GM12878 (cell line): Measurements from ENCODE around the gene GZMM. TPM values are rescaled to one million over a fixed set of nuclear protein-coding genes. Genes with fewer than 3 reads are reported as not detected.

Source experiments
- ASH2L ChIP-seq: fragments of 300-600, 200-600 bp; sonication (generic); IDR thresholded peaks from 2 replicates; pipeline ENCODE4 v1.6.1; 2017; ENCODE audit warnings: low read depth, mild to moderate bottlenecking, borderline replicate concordance
- ATF7 ChIP-seq: fragments of 450-650 bp; IDR thresholded peaks from 2 replicates; pipeline ENCODE4 v1.6.1; 2016; ENCODE audit warnings: low read depth, mild to moderate bottlenecking
- BACH1 ChIP-seq: fragments of 450-650 bp; IDR thresholded peaks from 2 replicates; pipeline ENCODE4 v1.6.1; 2017; ENCODE audit warnings: mild to moderate bottlenecking, borderline replicate concordance
- BCL11A ChIP-seq: IDR thresholded peaks from 2 replicates; pipeline ENCODE4 v1.6.1; 2011; ENCODE audit warnings: low read depth, low read length
- CBX5 ChIP-seq: sonication (generic); IDR thresholded peaks from 2 replicates; pipeline ENCODE4 v1.6.1; 2016; ENCODE audit warnings: low read depth, moderate library complexity, mild to moderate bottlenecking, inconsistent platforms
- CHD2 ChIP-seq: IDR thresholded peaks from 2 replicates; pipeline ENCODE4 v1.6.1; 2011; ENCODE audit warnings: low read depth, low read length, improper control_type of control experiment, borderline replicate concordance
- CREM ChIP-seq: IDR thresholded peaks from 2 replicates; pipeline ENCODE4 v1.6.1; 2014; ENCODE audit warnings: antibody characterized with exemption, low read depth
- DPF2 ChIP-seq: fragments of 450-650 bp; IDR thresholded peaks from 2 replicates; pipeline ENCODE4 v1.6.1; 2017; ENCODE audit warnings: mild to moderate bottlenecking
- ESRRA ChIP-seq: IDR thresholded peaks from 2 replicates; pipeline ENCODE4 v1.6.1; 2012; ENCODE audit warnings: mild to moderate bottlenecking, low read length, improper control_type of control experiment
- GABPA ChIP-seq: IDR thresholded peaks from 2 replicates; pipeline ENCODE4 v1.6.1; 2014; ENCODE audit warnings: antibody characterized with exemption, low read depth, mild to moderate bottlenecking, inconsistent platforms
- GATAD2B ChIP-seq: fragments of 450-650 bp; conservative IDR thresholded peaks from 2 replicates; pipeline ENCODE4 v1.6.1; 2017; ENCODE audit warnings: low read depth, mild to moderate bottlenecking, moderate library complexity
- HDAC2 ChIP-seq: fragments of 200-600 bp; sonication (generic); IDR thresholded peaks from 2 replicates; pipeline ENCODE4 v1.6.1; 2017
- IRF5 ChIP-seq: fragments of 450-650 bp; IDR thresholded peaks from 2 replicates; pipeline ENCODE4 v1.6.1; 2017; ENCODE audit warnings: borderline replicate concordance
- JUND ChIP-seq: IDR thresholded peaks from 2 replicates; pipeline ENCODE4 v1.6.1; 2012; ENCODE audit warnings: low read depth, mild to moderate bottlenecking, low read length, improper control_type of control experiment, moderate library complexity
- MXI1 ChIP-seq: fragments of 150-350 bp; IDR thresholded peaks from 2 replicates; pipeline ENCODE4 v1.6.1; 2011; ENCODE audit warnings: low read depth, mild to moderate bottlenecking, inconsistent platforms, low read length, improper control_type of control experiment
- MYB ChIP-seq: fragments of 150-350 bp; IDR thresholded peaks from 2 replicates; pipeline ENCODE4 v1.6.1; 2014; ENCODE audit warnings: mild to moderate bottlenecking, low read depth, low read length, borderline replicate concordance
- NR2C1 ChIP-seq: fragments of 450-650 bp; IDR thresholded peaks from 2 replicates; pipeline ENCODE4 v1.6.1; 2017; ENCODE audit warnings: antibody characterized with exemption, mild to moderate bottlenecking, moderate library complexity
- NR2C2 ChIP-seq: IDR thresholded peaks from 2 replicates; pipeline ENCODE4 v1.6.1; 2011; ENCODE audit warnings: borderline replicate concordance, low read depth; ENCODE audit not compliant: control insufficient read depth, insufficient read length
- NRF1 ChIP-seq: conservative IDR thresholded peaks from 2 replicates; pipeline ENCODE4 v1.6.1; 2011; ENCODE audit warnings: mild to moderate bottlenecking, low read depth, low read length, improper control_type of control experiment
- PKNOX1 ChIP-seq: fragments of 450-650 bp; IDR thresholded peaks from 2 replicates; pipeline ENCODE4 v1.6.1; 2016; ENCODE audit warnings: mild to moderate bottlenecking
- PML ChIP-seq: IDR thresholded peaks from 2 replicates; pipeline ENCODE4 v1.6.1; 2012; ENCODE audit warnings: low read length, inconsistent platforms
- POU2F2 ChIP-seq: IDR thresholded peaks from 3 replicates; pipeline ENCODE4 v1.6.1; 2011; ENCODE audit warnings: low read depth, mild to moderate bottlenecking, low read length, borderline replicate concordance
- RBBP5 ChIP-seq: fragments of 200-600 bp; sonication (generic); conservative IDR thresholded peaks from 2 replicates; pipeline ENCODE4 v1.6.1; 2016
- RFX5 ChIP-seq: IDR thresholded peaks from 2 replicates; pipeline ENCODE4 v1.6.1; 2011; ENCODE audit warnings: low read depth, low read length, improper control_type of control experiment
- SMAD5 ChIP-seq: IDR thresholded peaks from 2 replicates; pipeline ENCODE4 v1.6.1; 2016; ENCODE audit warnings: antibody characterized with exemption, low read depth
- SP1 ChIP-seq: IDR thresholded peaks from one replicate; pipeline ENCODE4 v1.6.1; 2011; ENCODE audit warnings: low read depth, low read length
- SPI1 ChIP-seq: IDR thresholded peaks from 2 replicates; pipeline ENCODE4 v1.6.1; 2011; ENCODE audit warnings: low read depth, mild to moderate bottlenecking, low read length, moderate library complexity, borderline replicate concordance; ENCODE audit not compliant: insufficient read depth
- SRF ChIP-seq, 2 experiments: IDR thresholded peaks; 2 replicates each; pipeline ENCODE4 v1.6.1; 2011; ENCODE audit warnings: low read depth in 2 of 2, low read length in 2 of 2, mild to moderate bottlenecking in 1 of 2, moderate library complexity in 1 of 2
- SUZ12 ChIP-seq: fragments of 200-600 bp; sonication (generic); IDR thresholded peaks from one replicate; pipeline ENCODE4 v1.6.1; 2018; ENCODE audit warnings: antibody characterized with exemption, mild to moderate bottlenecking; ENCODE audit not compliant: unreplicated experiment
- TAF1 ChIP-seq: IDR thresholded peaks from 2 replicates; pipeline ENCODE4 v1.6.1; 2011; ENCODE audit warnings: mild to moderate bottlenecking, low read depth, low read length, borderline replicate concordance
- TBL1XR1 ChIP-seq: IDR thresholded peaks from 2 replicates; pipeline ENCODE4 v1.6.1; 2012; ENCODE audit warnings: low read depth, low read length, improper control_type of control experiment
- WRNIP1 ChIP-seq: IDR thresholded peaks from 2 replicates; pipeline ENCODE4 v1.6.1; 2011; ENCODE audit warnings: low read depth, low read length, improper control_type of control experiment, borderline replicate concordance
- ZNF207 ChIP-seq: fragments of 450-650 bp; IDR thresholded peaks from 2 replicates; pipeline ENCODE4 v1.6.1; 2014; ENCODE audit warnings: antibody characterized with exemption, mild to moderate bottlenecking, borderline replicate concordance
- polyA plus RNA-seq, 11 experiments: library from polyadenylated mRNA; depleted of rRNA in 4 of 11; unstranded in 6 of 11; stranded (reverse) in 5 of 11; fragments of >200 nt; fragmentation: Nextera tagmentation in 4 of 11; fragmentation: Illumina TruSeq in 1 of 11; extraction: Ambion mirVana in 4 of 11; extraction: Trizol in 1 of 11; gene quantifications; 1 replicate in 1 of 11; 2 replicates in 10 of 11; pipeline versions ENCODE4 v1.2.1 to v1.2.3, GENCODE V29; 2011 to 2016; ENCODE audit warnings: inconsistent platforms in 2 of 11, missing spikeins in 2 of 11, low read depth in 1 of 11
- total RNA-seq, 4 experiments: library from RNA; depleted of rRNA in 3 of 4; stranded (reverse); fragments of >200 nt in 3 of 4; fragmentation: Illumina TruSeq in 1 of 4; extraction: Trizol in 1 of 4; gene quantifications; 2 replicates each; pipeline versions ENCODE4 v1.2.1 to v1.2.3, GENCODE V29; 2013 to 2021

The GZMM gene
- total and polyA plus RNA-seq, 10 of the 15 experiments (the other 5 are each of a cell fraction or from before 2014, with no cell fraction given), result 0.09 to 0.48 (median 0.23) TPM; not detected in 7

GRCh38 chr19:574658-575526 lies 31.0 kb downstream of the GZMM start (continued):
- TF ChIP-seq GATAD2B (peak; percentile 69), POU2F2 (no peak), SUZ12 (no peak), JUND (no peak), WRNIP1 (no peak), GABPA (no peak), ATF7 (0 out of 2 replicates have a peak, but pooled peaks have one; percentile 35), RBBP5 (no peak), NR2C2 (no peak), SRF (IDR thresholded peaks at IDR 0.05; ENCODE audit: low read depth in 2 of 2, low read length in 2 of 2) (no peak), CBX5 (no peak), CHD2 (0 out of 2 replicates have a peak, but pooled peaks have one; percentile 31), DPF2 (peak; percentile 28; the same call in 1 of the 2 replicates), BCL11A (0 out of 2 replicates have a peak, but pooled peaks have one; percentile 13), IRF5 (no peak), TBL1XR1 (no peak), MXI1 (peak; percentile 95), TAF1 (0 out of 2 replicates have a peak, but pooled peaks have one; percentile 19), MYB (no peak), HDAC2 (no peak), SP1 (no peak), CREM (no peak), PML (no peak), NRF1 (no peak), RFX5 (no peak), ZNF207 (no peak), BACH1 (no peak), ESRRA (no peak), ASH2L (no peak), NR2C1 (no peak), SPI1 (no peak), SMAD5 (no peak), PKNOX1 (no peak)
